ENCODE data around the gene MYO1G. TPM values are rescaled to one million over a fixed set of nuclear protein-coding genes. Genes with fewer than 3 reads are reported as not detected.

MYO1G gene
- total and polyA plus RNA-seq, 4 donors = 0.56 to 3.9 (median 2.1) TPM

DNA sequence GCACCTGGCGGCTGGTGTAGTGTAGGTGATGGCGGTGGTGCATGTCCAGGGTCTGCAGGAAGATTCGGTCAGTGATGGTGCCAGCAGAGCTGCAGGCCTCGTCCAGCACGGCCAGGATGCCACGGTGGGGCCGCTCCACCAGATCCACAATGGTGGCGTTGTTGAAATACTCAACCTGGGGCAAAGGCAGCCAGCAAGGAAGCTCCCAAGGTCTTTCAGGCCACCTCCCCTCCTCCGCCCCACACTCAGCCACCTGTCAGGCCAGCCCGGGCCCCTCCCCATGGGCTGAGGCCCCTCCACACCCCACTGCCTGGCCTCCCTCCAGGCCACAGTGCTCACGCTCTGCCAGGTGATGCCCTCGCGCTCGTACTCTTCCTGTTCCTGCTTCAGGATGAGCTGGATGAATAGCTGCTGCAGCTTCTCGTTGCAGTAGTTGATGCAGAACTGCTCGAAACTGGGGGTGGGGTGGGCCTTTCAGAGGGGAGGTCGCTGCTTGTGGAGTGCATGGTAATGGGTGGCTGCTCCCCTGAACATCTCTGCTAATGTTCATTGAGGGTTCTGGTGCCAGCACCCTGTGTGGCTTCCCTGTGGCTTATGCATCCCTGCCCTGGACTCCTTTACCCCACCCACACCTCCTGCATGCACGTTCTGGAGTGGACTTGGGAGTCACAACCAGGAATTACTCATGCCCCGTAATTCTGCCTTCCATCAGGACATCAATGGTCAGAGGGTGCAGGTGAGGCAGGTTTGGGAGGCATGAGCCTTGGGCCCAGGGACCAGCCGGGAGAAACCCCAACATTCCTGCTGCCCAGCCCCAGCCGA is 8.9 kb downstream of the MYO1G start:
- TF ChIP-seq HNF4G (IDR thresholded peaks at IDR 0.05) = no peak
- no peak for TF ChIP-seq JUND (IDR thresholded peaks at IDR 0.05)
- TF ChIP-seq, protein P1, sequence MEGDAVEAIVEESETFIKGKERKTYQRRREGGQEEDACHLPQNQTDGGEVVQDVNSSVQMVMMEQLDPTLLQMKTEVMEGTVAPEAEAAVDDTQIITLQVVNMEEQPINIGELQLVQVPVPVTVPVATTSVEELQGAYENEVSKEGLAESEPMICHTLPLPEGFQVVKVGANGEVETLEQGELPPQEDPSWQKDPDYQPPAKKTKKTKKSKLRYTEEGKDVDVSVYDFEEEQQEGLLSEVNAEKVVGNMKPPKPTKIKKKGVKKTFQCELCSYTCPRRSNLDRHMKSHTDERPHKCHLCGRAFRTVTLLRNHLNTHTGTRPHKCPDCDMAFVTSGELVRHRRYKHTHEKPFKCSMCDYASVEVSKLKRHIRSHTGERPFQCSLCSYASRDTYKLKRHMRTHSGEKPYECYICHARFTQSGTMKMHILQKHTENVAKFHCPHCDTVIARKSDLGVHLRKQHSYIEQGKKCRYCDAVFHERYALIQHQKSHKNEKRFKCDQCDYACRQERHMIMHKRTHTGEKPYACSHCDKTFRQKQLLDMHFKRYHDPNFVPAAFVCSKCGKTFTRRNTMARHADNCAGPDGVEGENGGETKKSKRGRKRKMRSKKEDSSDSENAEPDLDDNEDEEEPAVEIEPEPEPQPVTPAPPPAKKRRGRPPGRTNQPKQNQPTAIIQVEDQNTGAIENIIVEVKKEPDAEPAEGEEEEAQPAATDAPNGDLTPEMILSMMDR (IDR thresholded peaks at IDR 0.05; ENCODE audit: low read depth, low read length, missing input control) = no peak
- TF ChIP-seq, protein P2, sequence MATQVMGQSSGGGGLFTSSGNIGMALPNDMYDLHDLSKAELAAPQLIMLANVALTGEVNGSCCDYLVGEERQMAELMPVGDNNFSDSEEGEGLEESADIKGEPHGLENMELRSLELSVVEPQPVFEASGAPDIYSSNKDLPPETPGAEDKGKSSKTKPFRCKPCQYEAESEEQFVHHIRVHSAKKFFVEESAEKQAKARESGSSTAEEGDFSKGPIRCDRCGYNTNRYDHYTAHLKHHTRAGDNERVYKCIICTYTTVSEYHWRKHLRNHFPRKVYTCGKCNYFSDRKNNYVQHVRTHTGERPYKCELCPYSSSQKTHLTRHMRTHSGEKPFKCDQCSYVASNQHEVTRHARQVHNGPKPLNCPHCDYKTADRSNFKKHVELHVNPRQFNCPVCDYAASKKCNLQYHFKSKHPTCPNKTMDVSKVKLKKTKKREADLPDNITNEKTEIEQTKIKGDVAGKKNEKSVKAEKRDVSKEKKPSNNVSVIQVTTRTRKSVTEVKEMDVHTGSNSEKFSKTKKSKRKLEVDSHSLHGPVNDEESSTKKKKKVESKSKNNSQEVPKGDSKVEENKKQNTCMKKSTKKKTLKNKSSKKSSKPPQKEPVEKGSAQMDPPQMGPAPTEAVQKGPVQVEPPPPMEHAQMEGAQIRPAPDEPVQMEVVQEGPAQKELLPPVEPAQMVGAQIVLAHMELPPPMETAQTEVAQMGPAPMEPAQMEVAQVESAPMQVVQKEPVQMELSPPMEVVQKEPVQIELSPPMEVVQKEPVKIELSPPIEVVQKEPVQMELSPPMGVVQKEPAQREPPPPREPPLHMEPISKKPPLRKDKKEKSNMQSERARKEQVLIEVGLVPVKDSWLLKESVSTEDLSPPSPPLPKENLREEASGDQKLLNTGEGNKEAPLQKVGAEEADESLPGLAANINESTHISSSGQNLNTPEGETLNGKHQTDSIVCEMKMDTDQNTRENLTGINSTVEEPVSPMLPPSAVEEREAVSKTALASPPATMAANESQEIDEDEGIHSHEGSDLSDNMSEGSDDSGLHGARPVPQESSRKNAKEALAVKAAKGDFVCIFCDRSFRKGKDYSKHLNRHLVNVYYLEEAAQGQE (IDR thresholded peaks at IDR 0.05) = no peak
- no peak for TF ChIP-seq RXRA (IDR thresholded peaks at IDR 0.05)
- TF ChIP-seq FOXA2 (IDR thresholded peaks at IDR 0.05) = no peak
- TF ChIP-seq YY1 (IDR thresholded peaks at IDR 0.05) = no peak
- TF ChIP-seq, protein P3, sequence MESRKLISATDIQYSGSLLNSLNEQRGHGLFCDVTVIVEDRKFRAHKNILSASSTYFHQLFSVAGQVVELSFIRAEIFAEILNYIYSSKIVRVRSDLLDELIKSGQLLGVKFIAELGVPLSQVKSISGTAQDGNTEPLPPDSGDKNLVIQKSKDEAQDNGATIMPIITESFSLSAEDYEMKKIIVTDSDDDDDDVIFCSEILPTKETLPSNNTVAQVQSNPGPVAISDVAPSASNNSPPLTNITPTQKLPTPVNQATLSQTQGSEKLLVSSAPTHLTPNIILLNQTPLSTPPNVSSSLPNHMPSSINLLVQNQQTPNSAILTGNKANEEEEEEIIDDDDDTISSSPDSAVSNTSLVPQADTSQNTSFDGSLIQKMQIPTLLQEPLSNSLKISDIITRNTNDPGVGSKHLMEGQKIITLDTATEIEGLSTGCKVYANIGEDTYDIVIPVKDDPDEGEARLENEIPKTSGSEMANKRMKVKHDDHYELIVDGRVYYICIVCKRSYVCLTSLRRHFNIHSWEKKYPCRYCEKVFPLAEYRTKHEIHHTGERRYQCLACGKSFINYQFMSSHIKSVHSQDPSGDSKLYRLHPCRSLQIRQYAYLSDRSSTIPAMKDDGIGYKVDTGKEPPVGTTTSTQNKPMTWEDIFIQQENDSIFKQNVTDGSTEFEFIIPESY (IDR thresholded peaks at IDR 0.05) = no peak
- TF ChIP-seq EGR1 (IDR thresholded peaks at IDR 0.05; ENCODE audit: low read depth in 2 of 2) = no peak
- no peak for TF ChIP-seq HNF4A (conservative IDR thresholded peaks at IDR 0.05)
- DNase-seq (ENCODE audit: low spot score) = no peak
- no peak overlapping the region for H3K4me3 ChIP-seq (ENCODE audit: low read depth in 1 of 3, low read length in 3 of 3)
- no peaks in the 10 kb centered on the region for H3K36me3 ChIP-seq (ENCODE audit: control insufficient read depth in 4 of 4, insufficient read depth in 3 of 4, low read depth in 1 of 4, low read length in 3 of 4)
- H3K9me3 ChIP-seq (ENCODE audit: control insufficient read depth in 4 of 4, low read length in 3 of 4) = no peaks in the 10 kb centered on the region
- WGBS = 87% methylated on average over 21 of the region's 21 CpGs
- H3K27ac ChIP-seq (ENCODE audit: low read depth in 1 of 2, low read length in 2 of 2) = no peak overlapping the region
- H3K27me3 ChIP-seq (ENCODE audit: control insufficient read depth in 4 of 4, insufficient read depth in 4 of 4, low read length in 3 of 4) = no peaks in the 10 kb centered on the region
- H3K9ac ChIP-seq (ENCODE audit: low read depth in 1 of 2, low read length in 2 of 2) = no peak overlapping the region
- H3K4me1 ChIP-seq (ENCODE audit: control insufficient read depth in 4 of 4, insufficient read depth in 4 of 4, low read length in 3 of 4) = no peaks in the 10 kb centered on the region

DNA sequence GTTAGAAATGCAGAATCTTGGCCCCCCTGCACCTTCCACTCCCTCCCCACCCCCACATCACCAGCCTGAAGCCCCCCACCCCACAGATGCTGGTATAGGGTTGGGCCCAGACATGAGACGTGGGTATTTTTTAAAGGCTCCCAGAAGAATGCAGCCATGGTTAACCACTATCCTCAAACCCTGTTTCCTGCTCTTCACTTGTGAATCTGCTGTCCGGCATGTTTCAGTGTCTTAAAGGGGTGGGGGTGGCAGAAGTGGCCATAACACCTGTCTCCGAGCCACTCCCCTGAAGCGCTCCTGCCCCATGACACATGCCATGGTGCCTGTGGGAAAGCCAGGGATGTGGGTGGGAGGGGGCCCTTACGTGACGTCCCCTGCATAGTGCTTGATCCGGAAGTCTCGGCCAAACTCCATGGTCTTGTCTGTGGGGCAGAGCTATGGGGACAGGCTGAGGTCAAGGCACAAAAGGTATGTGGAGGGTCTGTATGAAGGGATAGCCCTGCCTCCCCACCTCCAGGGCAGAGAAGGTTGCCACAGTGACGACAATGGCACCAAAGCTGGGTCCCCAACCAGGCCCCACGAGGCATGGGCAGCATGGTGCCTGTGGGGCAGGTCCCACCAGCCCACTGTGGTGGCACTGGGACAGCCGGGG is 9.6 kb downstream of the MYO1G start:
- Histone ChIP-seq H3K9me3 (ENCODE audit: control insufficient read depth in 4 of 4, low read length in 3 of 4) (no peaks in the 10 kb centered on the region), H3K4me1 (ENCODE audit: control insufficient read depth in 4 of 4, insufficient read depth in 4 of 4, low read length in 3 of 4) (no peaks in the 10 kb centered on the region), H3K4me3 (ENCODE audit: low read depth in 1 of 3, low read length in 3 of 3) (no peak overlapping the region), H3K9ac (ENCODE audit: low read depth in 1 of 2, low read length in 2 of 2) (no peak overlapping the region), H3K36me3 (ENCODE audit: control insufficient read depth in 4 of 4, insufficient read depth in 3 of 4, low read depth in 1 of 4, low read length in 3 of 4) (no peaks in the 10 kb centered on the region), H3K27me3 (ENCODE audit: control insufficient read depth in 4 of 4, insufficient read depth in 4 of 4, low read length in 3 of 4) (no peaks in the 10 kb centered on the region), H3K27ac (ENCODE audit: low read depth in 1 of 2, low read length in 2 of 2) (no peak overlapping the region)
- TF ChIP-seq HNF4G (IDR thresholded peaks at IDR 0.05) (no peak), HNF4A (conservative IDR thresholded peaks at IDR 0.05) (no peak)
- TF ChIP-seq, protein P4, sequence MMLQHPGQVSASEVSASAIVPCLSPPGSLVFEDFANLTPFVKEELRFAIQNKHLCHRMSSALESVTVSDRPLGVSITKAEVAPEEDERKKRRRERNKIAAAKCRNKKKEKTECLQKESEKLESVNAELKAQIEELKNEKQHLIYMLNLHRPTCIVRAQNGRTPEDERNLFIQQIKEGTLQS (IDR thresholded peaks at IDR 0.05) = no peak
- TF ChIP-seq, protein P5, sequence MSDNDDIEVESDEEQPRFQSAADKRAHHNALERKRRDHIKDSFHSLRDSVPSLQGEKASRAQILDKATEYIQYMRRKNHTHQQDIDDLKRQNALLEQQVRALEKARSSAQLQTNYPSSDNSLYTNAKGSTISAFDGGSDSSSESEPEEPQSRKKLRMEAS (IDR thresholded peaks at IDR 0.05) = no peak
- no peak for DNase-seq (ENCODE audit: low spot score)
- 95% methylated on average over 11 of the region's 11 CpGs for WGBS

All from liver (tissue), 9 donors.